OCI-LY7 (cell line): ENCODE data around the gene TGM6.

Experiments used
- EZH2phosphoT487 ChIP-seq: fragments of 200-600 bp; sonication (generic); IDR thresholded peaks from 2 replicates; pipeline ENCODE4 v1.6.1; 2018; ENCODE audit warnings: low read depth, borderline replicate concordance, mild to moderate bottlenecking, mixed run types, antibody characterized with exemption, low read length, moderate library complexity, mixed read lengths
- TF ChIP-seq, protein P1 (sequence below): fragments of 200-600 bp; sonication (generic); conservative IDR thresholded peaks from 2 replicates; pipeline ENCODE4 v1.5.1; 2014; ENCODE audit warnings: mild to moderate bottlenecking, antibody characterized with exemption, low read length, moderate library complexity, mixed read lengths

DNA sequence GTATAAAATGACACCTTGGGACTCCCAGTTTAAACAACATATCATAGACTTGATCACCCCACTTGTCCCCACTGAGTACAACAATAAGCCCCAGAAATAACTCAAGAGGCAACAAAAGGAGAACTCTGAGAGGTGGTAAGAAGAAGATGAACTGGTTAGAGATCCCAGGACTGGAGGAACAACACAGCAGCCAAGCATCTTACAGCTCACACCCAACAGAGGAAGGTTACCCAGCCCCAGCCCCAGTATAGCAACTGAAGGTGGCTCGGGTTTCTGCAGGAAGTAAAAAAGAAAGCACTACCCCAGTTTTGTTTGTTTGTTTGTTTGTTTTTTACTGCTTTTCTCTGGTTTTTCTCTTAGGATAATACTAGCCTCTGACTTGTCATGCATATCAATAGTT is 17.1 kb upstream of the TGM6 start:
- TF ChIP-seq, protein P1, sequence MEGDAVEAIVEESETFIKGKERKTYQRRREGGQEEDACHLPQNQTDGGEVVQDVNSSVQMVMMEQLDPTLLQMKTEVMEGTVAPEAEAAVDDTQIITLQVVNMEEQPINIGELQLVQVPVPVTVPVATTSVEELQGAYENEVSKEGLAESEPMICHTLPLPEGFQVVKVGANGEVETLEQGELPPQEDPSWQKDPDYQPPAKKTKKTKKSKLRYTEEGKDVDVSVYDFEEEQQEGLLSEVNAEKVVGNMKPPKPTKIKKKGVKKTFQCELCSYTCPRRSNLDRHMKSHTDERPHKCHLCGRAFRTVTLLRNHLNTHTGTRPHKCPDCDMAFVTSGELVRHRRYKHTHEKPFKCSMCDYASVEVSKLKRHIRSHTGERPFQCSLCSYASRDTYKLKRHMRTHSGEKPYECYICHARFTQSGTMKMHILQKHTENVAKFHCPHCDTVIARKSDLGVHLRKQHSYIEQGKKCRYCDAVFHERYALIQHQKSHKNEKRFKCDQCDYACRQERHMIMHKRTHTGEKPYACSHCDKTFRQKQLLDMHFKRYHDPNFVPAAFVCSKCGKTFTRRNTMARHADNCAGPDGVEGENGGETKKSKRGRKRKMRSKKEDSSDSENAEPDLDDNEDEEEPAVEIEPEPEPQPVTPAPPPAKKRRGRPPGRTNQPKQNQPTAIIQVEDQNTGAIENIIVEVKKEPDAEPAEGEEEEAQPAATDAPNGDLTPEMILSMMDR, result no peak
- no peak for TF ChIP-seq EZH2phosphoT487
